H1 (cell line): ENCODE data around the gene ATAD3B. TPM values are rescaled to one million over a fixed set of nuclear protein-coding genes. Genes with fewer than 3 reads are reported as not detected.

ENCODE experiments used
- CTCF ChIA-PET: fragments of 300-600 bp; sonication (Branson Sonifier 250); formaldehyde crosslinking; loops from one replicate; lab custom pipeline; 2021; ENCODE audit not compliant: partially characterized antibody; lab: Charles Lee
- POLR2A ChIA-PET: fragments of 300-600 bp; sonication (Branson Sonifier 250); formaldehyde crosslinking; loops from one replicate; lab custom pipeline; 2021; ENCODE audit warnings: inconsistent platforms; ENCODE audit not compliant: partially characterized antibody; lab: Charles Lee
- DNase-seq, 2 experiments: peaks; one replicate each; pipeline versions ENCODE4 v3.0.0 to v3.0.0-alpha.2; 2010 to 2022; ENCODE audit warnings: low spot score in 2 of 2, low read depth in 1 of 2, mixed read lengths in 1 of 2
- FAIRE-seq: peaks from 2 replicates; lab custom pipeline; 2011; peaks lifted over from hg19 to GRCh38; lab: Jason Lieb, UNC
- H2AFZ ChIP-seq: 2 replicates; pipeline ENCODE4 v1.8.1; 2012; ENCODE audit warnings: low read length, inconsistent platforms
- H2AK5ac ChIP-seq: 2 replicates; pipeline ENCODE4 v1.6.1; 2013; ENCODE audit warnings: low read depth, low read length
- H2BK120ac ChIP-seq: replicated peaks from 2 replicates; pipeline ENCODE3; 2013; ENCODE audit warnings: low read depth, low read length, inconsistent platforms
- H2BK12ac ChIP-seq: 2 replicates; pipeline ENCODE4 v1.6.1; 2013; ENCODE audit warnings: low read depth, low read length
- H2BK15ac ChIP-seq: 2 replicates; pipeline ENCODE4 v1.6.1; 2013; ENCODE audit warnings: low read length
- H2BK20ac ChIP-seq: 2 replicates; pipeline ENCODE4 v1.6.1; 2013; ENCODE audit warnings: low read length
- H2BK5ac ChIP-seq: 2 replicates; pipeline ENCODE4 v1.6.1; 2013; ENCODE audit warnings: low read depth, low read length
- H3K14ac ChIP-seq: 2 replicates; pipeline ENCODE4 v1.6.1; 2013; ENCODE audit warnings: inconsistent platforms; ENCODE audit not compliant: insufficient read length
- H3K18ac ChIP-seq: 2 replicates; pipeline ENCODE4 v1.6.1; 2013; ENCODE audit warnings: low read length; ENCODE audit errors: extremely low read depth
- H3K23ac ChIP-seq: 2 replicates; pipeline ENCODE4 v1.6.1; 2013; ENCODE audit warnings: inconsistent platforms; ENCODE audit not compliant: insufficient read length
- H3K23me2 ChIP-seq: 2 replicates; pipeline ENCODE4 v1.6.1; 2013; ENCODE audit warnings: low read depth, low read length
- H3K27ac ChIP-seq: 2 replicates; pipeline ENCODE4 v1.6.1; 2011; ENCODE audit warnings: low read depth, low read length, inconsistent platforms
- H3K27me3 ChIP-seq, 4 experiments: replicated peaks in 1 of 4; 1 replicate in 1 of 4; 2 replicates in 3 of 4; pipeline versions ENCODE4 v1.6.1 to v1.8.1; 2011 to 2013; ENCODE audit warnings: low read length in 3 of 4, mild to moderate bottlenecking in 3 of 4, inconsistent platforms in 2 of 4, mixed read lengths in 2 of 4, moderate library complexity in 1 of 4; ENCODE audit not compliant: control insufficient read depth in 3 of 4, insufficient read depth in 3 of 4; ENCODE audit errors: extremely low read depth in 1 of 4
- H3K36me3 ChIP-seq, 4 experiments: 2 replicates each; pipeline versions ENCODE4 v1.6.1 to v1.8.1; 2011 to 2013; ENCODE audit warnings: mild to moderate bottlenecking in 4 of 4, low read length in 3 of 4, moderate library complexity in 2 of 4, control low read depth in 1 of 4, inconsistent platforms in 1 of 4; ENCODE audit not compliant: insufficient read depth in 4 of 4, control insufficient read depth in 2 of 4
- H3K4ac ChIP-seq: replicated peaks from 2 replicates; pipeline ENCODE3; 2013; ENCODE audit warnings: low read length, low read depth, mixed read lengths, inconsistent platforms; ENCODE audit not compliant: insufficient read length
- H3K4me1 ChIP-seq, 4 experiments: replicated peaks in 1 of 4; 1 replicate in 1 of 4; 2 replicates in 3 of 4; pipeline versions ENCODE4 v1.6.1 to v1.8.1; 2011 to 2013; ENCODE audit warnings: low read length in 3 of 4, inconsistent platforms in 2 of 4, mixed read lengths in 1 of 4; ENCODE audit not compliant: insufficient read depth in 4 of 4, control insufficient read depth in 3 of 4
- H3K4me2 ChIP-seq, 2 experiments: 2 replicates each; pipeline versions ENCODE4 v1.6.1 to v1.8.1; 2011 to 2013; ENCODE audit warnings: low read depth in 2 of 2, low read length in 2 of 2, control low read depth in 1 of 2, inconsistent platforms in 1 of 2, mild to moderate bottlenecking in 1 of 2; ENCODE audit not compliant: insufficient read depth in 1 of 2
- H3K4me3 ChIP-seq, 4 experiments: fragments of 200-600, 300-600 bp in 1 of 4; sonication (generic), shearing (Covaris generic), sonication (Bioruptor Twin) in 1 of 4; 2 replicates each; pipeline versions ENCODE4 v1.5.1 to v1.8.1; 2011 to 2016; ENCODE audit warnings: low read length in 4 of 4, low read depth in 3 of 4, control low read depth in 2 of 4, inconsistent platforms in 2 of 4, mild to moderate bottlenecking in 2 of 4, mixed read lengths in 1 of 4, moderate library complexity in 1 of 4; ENCODE audit not compliant: insufficient read depth in 2 of 4; ENCODE audit errors: extremely low read depth in 1 of 4
- H3K56ac ChIP-seq: replicated peaks from 2 replicates; pipeline ENCODE3; 2013; ENCODE audit warnings: low read depth, mild to moderate bottlenecking, mixed read lengths, low read length, inconsistent platforms; ENCODE audit not compliant: insufficient read length
- H3K79me1 ChIP-seq: 2 replicates; pipeline ENCODE4 v1.6.1; 2013; ENCODE audit warnings: low read depth, low read length, control low read depth
- H3K79me2 ChIP-seq, 2 experiments: 2 replicates each; pipeline versions ENCODE4 v1.6.1 to v1.8.1; 2012 to 2013; ENCODE audit warnings: low read length in 2 of 2, mild to moderate bottlenecking in 2 of 2, inconsistent platforms in 1 of 2; ENCODE audit not compliant: insufficient read depth in 2 of 2, control insufficient read depth in 1 of 2
- H3K9ac ChIP-seq, 4 experiments: replicated peaks in 1 of 4; 1 replicate in 1 of 4; 2 replicates in 3 of 4; pipeline versions ENCODE4 v1.6.1 to v1.8.1; 2011 to 2013; ENCODE audit warnings: low read depth in 3 of 4, low read length in 3 of 4, control low read depth in 2 of 4, mild to moderate bottlenecking in 2 of 4, moderate library complexity in 2 of 4, inconsistent platforms in 1 of 4; ENCODE audit errors: extremely low read depth in 1 of 4
- H3K9me3 ChIP-seq, 2 experiments: 2 replicates each; pipeline versions ENCODE4 v1.6.1 to v1.8.1; 2012 to 2013; ENCODE audit warnings: mild to moderate bottlenecking in 2 of 2, moderate library complexity in 2 of 2, control low read depth in 1 of 2, inconsistent platforms in 1 of 2, low read depth in 1 of 2, low read length in 1 of 2, mixed read lengths in 1 of 2; ENCODE audit not compliant: insufficient read depth in 2 of 2
- H4K20me1 ChIP-seq, 2 experiments: replicated peaks in 1 of 2; 2 replicates each; pipeline versions ENCODE3 to v1.8.1; 2011 to 2013; ENCODE audit warnings: inconsistent platforms in 2 of 2, low read length in 2 of 2, mild to moderate bottlenecking in 1 of 2; ENCODE audit not compliant: insufficient read depth in 2 of 2, control insufficient read depth in 1 of 2
- H4K5ac ChIP-seq: 2 replicates; pipeline ENCODE4 v1.6.1; 2013; ENCODE audit warnings: low read length, low read depth, mixed read lengths, inconsistent platforms; ENCODE audit not compliant: insufficient read length
- H4K8ac ChIP-seq: 2 replicates; pipeline ENCODE4 v1.8.0; 2013; ENCODE audit warnings: mild to moderate bottlenecking, moderate library complexity, low read length, inconsistent platforms; ENCODE audit not compliant: insufficient read depth; ENCODE audit errors: extremely low read depth
- H4K91ac ChIP-seq: replicated peaks from 2 replicates; pipeline ENCODE3; 2013; ENCODE audit warnings: low read length, mixed read lengths, inconsistent platforms; ENCODE audit not compliant: insufficient read length
- CBX8 ChIP-seq: fragments of 300-800, 300-1000 bp; sonication (generic); IDR thresholded peaks from 2 replicates; pipeline ENCODE4 v1.7.1; 2016; ENCODE audit warnings: low read depth, low read length, borderline replicate concordance
- CHD1 ChIP-seq: IDR thresholded peaks from 2 replicates; pipeline ENCODE4 v1.6.1; 2012; ENCODE audit warnings: low read depth, low read length, improper control_type of control experiment
- GABPA ChIP-seq: IDR thresholded peaks from 2 replicates; pipeline ENCODE4 v1.6.1; 2011; ENCODE audit warnings: mild to moderate bottlenecking, low read length, moderate library complexity, borderline replicate concordance; ENCODE audit not compliant: insufficient read depth
- POLR2A ChIP-seq, 2 experiments: IDR thresholded peaks; 1 replicate in 1 of 2; 2 replicates in 1 of 2; pipeline ENCODE4 v1.6.1; 2011; ENCODE audit warnings: low read depth in 2 of 2, low read length in 2 of 2, mild to moderate bottlenecking in 2 of 2; ENCODE audit errors: control extremely low read depth in 1 of 2
- WGBS, 2 experiments: shearing (Covaris generic) in 1 of 2; methylation state at CpG; one replicate each; pipeline versions ENCODE4 v1.1.6 to v1.1.7; 2013 to 2015; ENCODE audit warnings: low lambda C conversion rate in 2 of 2, mixed read lengths in 2 of 2, inconsistent platforms in 1 of 2, low coverage in 1 of 2, missing lambda C conversion rate in 1 of 2; ENCODE audit not compliant: insufficient replicate concordance in 2 of 2, insufficient coverage in 1 of 2, insufficient read length in 1 of 2; ENCODE audit errors: extremely low coverage in 1 of 2, missing lambda C conversion rate in 1 of 2; 5-methylcytosine and 5-hydroxymethylcytosine counted together
- polyA plus RNA-seq, 7 experiments: library from polyadenylated mRNA; depleted of rRNA in 3 of 7; stranded (reverse) in 5 of 7; unstranded in 2 of 7; fragments of >200 nt in 5 of 7; fragments of 200-250 nt in 2 of 7; gene quantifications; 1 replicate in 5 of 7; 2 replicates in 1 of 7; 4 replicates in 1 of 7; pipeline versions ENCODE4 v1.2.1 to v1.2.3, GENCODE V29; 2011 to 2013; ENCODE audit warnings: missing spikeins in 2 of 7, mixed read lengths in 2 of 7
- total RNA-seq: library from RNA; stranded (reverse); fragmentation: NEBNext Ultra II Directional; extraction: Animal tissue kit (Norgen Biotek cat#: 25700); gene quantifications from 2 replicates; pipeline ENCODE4 v1.2.1, GENCODE V29; 2021

ATAD3B gene
- total and polyA plus RNA-seq, 2 of the 8 experiments (the other 6 are each of a cell fraction or from before 2014, with no cell fraction given), result 31.3 to 63.0 TPM

DNA sequence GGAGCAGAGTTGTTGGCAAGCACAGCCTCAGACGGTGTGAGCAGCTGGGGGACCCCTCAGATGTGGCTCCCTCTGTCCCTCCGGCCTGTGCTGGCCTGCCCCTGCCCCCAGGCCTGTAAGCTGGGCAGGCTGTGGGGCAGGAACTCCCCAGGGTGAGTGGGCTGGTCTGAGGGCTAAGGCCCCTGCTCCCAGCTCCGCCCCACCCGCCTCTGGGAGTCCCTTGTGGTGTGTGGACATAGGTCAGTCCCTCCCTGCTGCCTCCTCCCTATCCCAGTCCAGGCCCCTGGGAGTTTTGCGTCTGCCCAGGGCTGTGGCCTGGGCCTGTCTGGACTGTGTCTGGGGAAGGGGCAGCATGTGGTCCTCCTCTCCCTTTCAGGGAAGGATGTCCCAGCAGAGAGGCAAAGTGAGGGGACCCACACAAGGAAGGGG lies 39.7 kb upstream of the ATAD3B start:
- Histone ChIP-seq H2BK15ac (peak overlapping the region; percentile 88; the same call in 1 of the 2 replicates), H3K4me1 (peaks cover 0 to 57% (median 42%) of the 10 kb centered on the region in 4 experiments; a peak in 6 of 7 replicates), H3K9ac (no peak overlapping the region), H3K9me3 (peaks cover 0 to 3% of the 10 kb centered on the region in 2 experiments; a peak in 1 of 4 replicates), H3K27me3 (peaks cover 0 to 3% (median 0%) of the 10 kb centered on the region in 4 experiments; a peak in 2 of 7 replicates), H3K4me3 (no peak overlapping the region), H3K79me2 (peaks cover 0 to 6% of the 10 kb centered on the region in 2 experiments; a peak in 1 of 4 replicates), H4K20me1 (peaks cover 2 to 5% of the 10 kb centered on the region in 2 experiments), H2BK5ac (peak overlapping the region; percentile 95; the same call in 1 of the 2 replicates), H3K79me1 (no peaks in the 10 kb centered on the region), H2AK5ac (peak overlapping the region; percentile 93; the same call in 1 of the 2 replicates), H3K23ac (no peak overlapping the region), H3K4ac (peak overlapping the region; percentile 82), H2AFZ (no peak overlapping the region), H4K5ac (peak overlapping the region; percentile 29), H3K27ac (no peak overlapping the region), H3K23me2 (peaks cover 20% of the 10 kb centered on the region; the same call in 1 of the 2 replicates), H2BK120ac (peak overlapping the region; percentile 73), H2BK20ac (peak overlapping the region; percentile 72; the same call in 1 of the 2 replicates), H2BK12ac (peak overlapping the region; percentile 97; the same call in 1 of the 2 replicates), H3K18ac (no peak overlapping the region), H3K14ac (no peak overlapping the region), H3K56ac (no peak overlapping the region), H4K91ac (peak overlapping the region; percentile 79), H4K8ac (peak overlapping the region; percentile 57; the same call in 1 of the 2 replicates), H3K36me3 (no peaks in the 10 kb centered on the region; a peak in 1 of 8 replicates), H3K4me2 (no peak overlapping the region)
- DNase-seq, result peak in 1 of 2 experiments; percentile 70
- 77% methylated on average over 5 of the region's 5 CpGs; no CpG with 5 or more reads in 1 of the 2 experiments for WGBS, 2 experiments
- TF ChIP-seq CBX8, result no peak
- peak in 1 of 2 experiments; percentile 46; a peak in 1 of 3 replicates for TF ChIP-seq POLR2A (IDR thresholded peaks at IDR 0.05; ENCODE audit: control extremely low read depth in 1 of 2, low read depth in 2 of 2, low read length in 2 of 2)
- TF ChIP-seq GABPA, result no peak
- no peak for TF ChIP-seq CHD1
- ChIA-PET CTCF (interaction anchor here (1.4 to 4.4 kb wide), 3 partner anchors 8 to 30 kb away, joined by 4 to 36 read pairs (median 6); no protein-coding TSS in a partner anchor), POLR2A (interaction anchor here (1.1 to 22.9 kb wide), 5 partner anchors 9 to 78 kb away, joined by 3 to 515 read pairs (median 18); partner anchors contain the start of genes ANKRD65, CCNL2 and MRPL20)
- FAIRE-seq, result no peak
